Bronchial epithelial cell (primary cell): ENCODE measurements around the gene NRP2. TPM values are rescaled to one million over a fixed set of nuclear protein-coding genes. Genes with fewer than 3 reads are reported as not detected.
A peak's percentile ranks its signal among the peaks of the same experiment; 100 is the strongest.

Source experiments
- DNase-seq: peaks from one replicate; pipeline ENCODE4 v3.0.0-alpha.2; 2010; ENCODE audit warnings: low read depth
- FAIRE-seq: peaks from 2 replicates; lab custom pipeline; 2011; peaks lifted over from hg19 to GRCh38; lab: Jason Lieb, UNC
- H3K27me3 ChIP-seq: 2 replicates; pipeline ENCODE4 v1.5.1; 2011; ENCODE audit warnings: low read length; ENCODE audit not compliant: control insufficient read depth, insufficient read depth
- H3K36me3 ChIP-seq: 2 replicates; pipeline ENCODE4 v1.5.1; 2011; ENCODE audit warnings: low read length; ENCODE audit not compliant: control insufficient read depth, insufficient read depth
- H3K4me3 ChIP-seq: 2 replicates; pipeline ENCODE4 v1.5.1; 2011; ENCODE audit warnings: mild to moderate bottlenecking, low read depth, low read length, control low read depth
- CTCF ChIP-seq: IDR thresholded peaks from 2 replicates; pipeline ENCODE4 v1.5.1; 2011; ENCODE audit warnings: mild to moderate bottlenecking, moderate library complexity, low read length, control low read depth, inconsistent platforms; ENCODE audit not compliant: insufficient read depth, severe bottlenecking
- total RNA-seq: library from RNA; depleted of rRNA; stranded (reverse); fragments of >200 nt; gene quantifications from 2 replicates; pipeline ENCODE4 v1.2.1, GENCODE V29; 2014

NRP2 gene
- total RNA-seq = 12.8 and 21.3 TPM in 2 replicates

DNA sequence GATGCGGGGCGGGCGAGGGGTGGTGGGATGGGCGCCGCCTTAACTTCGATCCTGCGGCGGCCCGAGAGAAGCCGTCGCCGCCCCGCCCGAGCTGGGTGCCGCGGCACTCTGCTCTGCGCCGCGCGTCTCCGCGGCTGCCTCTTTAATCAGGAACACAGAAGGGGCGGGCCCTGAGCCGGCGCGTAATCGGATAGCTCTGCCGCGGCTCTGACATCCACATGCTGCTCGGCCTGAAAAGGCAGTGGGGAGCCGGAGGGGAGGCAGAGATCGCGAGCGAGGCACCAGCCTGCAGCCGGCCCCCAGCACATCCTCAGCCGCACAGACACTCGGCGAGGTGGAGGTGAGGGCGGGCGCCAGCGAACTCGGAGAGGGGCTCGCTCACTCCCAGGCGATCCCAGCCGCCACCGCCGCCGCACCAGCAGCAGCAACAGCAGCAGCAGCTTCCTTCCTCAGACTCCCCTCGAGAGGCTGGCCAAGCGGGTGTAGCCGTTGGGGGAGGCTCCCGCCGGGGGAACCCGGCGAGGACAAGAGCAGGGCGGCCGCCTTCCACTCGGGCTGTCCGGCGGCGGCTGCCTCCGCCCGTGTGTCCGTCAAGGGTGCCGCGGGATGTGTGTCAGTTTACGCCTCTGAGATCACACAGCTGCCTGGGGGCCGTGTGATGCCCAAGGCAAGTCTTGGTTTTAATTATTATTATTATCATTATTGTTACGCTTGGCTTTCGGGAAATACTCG lies at the start of gene NRP2:
Gene NRP2, plus strand, starts transcription at position 263 of the 732 bp plus-strand sequence. CDS start 790 bp downstream, outside the sequence.
- DNase-seq = peak; percentile 67
- no peak for FAIRE-seq

GRCh38 chr2:205633994-205634393 lies 48.3 kb upstream of the NRP2 start:
- no peak for TF ChIP-seq CTCF

More for the DNA sequence above, at the start of gene NRP2:
- Histone ChIP-seq H3K27me3 (no peaks in the 10 kb centered on the region), H3K36me3 (no peaks in the 10 kb centered on the region), H3K4me3 (peak within 1 kb of the TSS; percentile 67)
- TF ChIP-seq CTCF = no peak

GRCh38 chr2:205636549-205637319 lies 45.6 kb upstream of the NRP2 start:
- Histone ChIP-seq H3K4me3 (no peak overlapping the region), H3K36me3 (no peaks in the 10 kb centered on the region), H3K27me3 (no peaks in the 10 kb centered on the region)
- FAIRE-seq (no peak), DNase-seq (no peak)
- no peak for TF ChIP-seq CTCF

More at GRCh38 chr2:205633994-205634393, 48.3 kb upstream of the NRP2 start:
- H3K4me3 ChIP-seq = no peak overlapping the region
- DNase-seq (peak; percentile 14), FAIRE-seq (no peak)
- H3K27me3 ChIP-seq = no peaks in the 10 kb centered on the region
- no peaks in the 10 kb centered on the region for H3K36me3 ChIP-seq

DNA sequence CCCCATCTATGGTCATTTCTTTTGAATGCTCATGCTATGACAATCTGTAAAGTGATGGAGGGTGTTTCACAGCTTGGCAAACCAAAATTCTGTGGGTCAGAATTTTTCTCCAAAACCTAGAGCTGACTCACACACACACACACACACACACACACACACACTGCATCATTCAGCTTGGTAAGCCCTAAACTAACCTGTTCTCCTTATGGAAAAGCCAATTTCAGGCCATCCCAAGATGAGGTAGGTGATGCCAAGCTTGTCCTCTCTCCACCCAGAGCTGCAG lies 45.0 kb upstream of the NRP2 start:
- FAIRE-seq (no peak), DNase-seq (no peak)
- no peaks in the 10 kb centered on the region for H3K27me3 ChIP-seq
- TF ChIP-seq CTCF = no peak
- H3K4me3 ChIP-seq = no peak overlapping the region
- no peaks in the 10 kb centered on the region for H3K36me3 ChIP-seq

DNA sequence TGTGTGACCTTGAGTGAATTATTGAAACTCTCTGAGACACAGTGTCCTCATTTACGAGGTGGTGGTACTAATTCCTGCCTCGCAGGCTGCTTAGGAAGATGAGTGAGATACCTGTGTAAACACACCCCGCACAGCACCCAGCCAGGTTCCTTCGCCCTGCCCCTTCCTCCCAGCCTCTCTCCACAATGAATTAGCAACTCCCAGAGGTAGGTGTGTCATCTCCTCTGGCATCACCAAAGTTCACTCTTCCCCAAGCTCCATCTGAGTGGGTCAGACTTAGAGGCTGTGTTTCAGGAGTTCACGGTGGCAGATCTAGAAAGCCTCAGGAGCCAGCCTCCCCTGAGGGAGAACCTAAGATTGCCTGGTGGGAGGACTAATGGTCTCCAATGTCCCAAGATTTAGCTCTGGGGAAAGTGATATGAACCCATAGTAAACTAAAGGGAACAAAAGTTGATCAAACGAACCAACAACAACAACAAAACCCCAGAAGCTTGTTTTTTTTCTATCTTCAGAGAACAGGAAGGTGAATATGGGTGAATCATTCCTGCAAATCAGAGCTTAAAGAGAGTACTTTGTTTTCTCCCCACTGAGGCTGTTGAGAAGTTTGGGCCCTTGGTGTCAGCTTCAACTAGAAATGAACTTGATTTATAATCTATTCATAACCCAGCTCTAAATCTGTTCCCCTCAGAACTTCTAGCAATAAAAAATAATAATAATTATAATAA lies 44.4 kb upstream of the NRP2 start:
- no peak for TF ChIP-seq CTCF

More for the DNA sequence above, 44.4 kb upstream of the NRP2 start:
- FAIRE-seq (no peak), DNase-seq (peak; percentile 66)
- no peak overlapping the region for H3K4me3 ChIP-seq
- no peaks in the 10 kb centered on the region for H3K27me3 ChIP-seq
- no peaks in the 10 kb centered on the region for H3K36me3 ChIP-seq
